HG02798 (cell line): Measurements from ENCODE around the gene DACT2.
"Not testable (repeated sequence)": the region's sequence is repeated elsewhere in the genome, so short reads cannot be mapped to it uniquely, and the experiment has no call there.

Experiments
- ATAC-seq: cut with Tn5 transposase; IDR thresholded peaks from one replicate; pipeline ENCODE4 v1.9.1; 2021; ENCODE audit warnings: mild to moderate bottlenecking; ENCODE audit not compliant: unreplicated experiment, poor library complexity

DACT2 gene

GRCh38 chr6:168319279-168320111 is at the start of gene DACT2:
Gene DACT2 (minus strand): TSS chr6:168319777. CDS start chr6:168319633, 144 bp downstream.
- no peak for ATAC-seq

GRCh38 chr6:168368936-168369335 is 49.4 kb upstream of the DACT2 start:
- ATAC-seq: no peak

- no peak for ATAC-seq
These were observed 48.7 kb upstream of the DACT2 start for GRCh38 chr6:168368066-168368820.

GRCh38 chr6:168367285-168367751 is 47.7 kb upstream of the DACT2 start:
- ATAC-seq: no peak

- ATAC-seq: no peak
These were observed 46.9 kb upstream of the DACT2 start for GRCh38 chr6:168366473-168366872.

DNA sequence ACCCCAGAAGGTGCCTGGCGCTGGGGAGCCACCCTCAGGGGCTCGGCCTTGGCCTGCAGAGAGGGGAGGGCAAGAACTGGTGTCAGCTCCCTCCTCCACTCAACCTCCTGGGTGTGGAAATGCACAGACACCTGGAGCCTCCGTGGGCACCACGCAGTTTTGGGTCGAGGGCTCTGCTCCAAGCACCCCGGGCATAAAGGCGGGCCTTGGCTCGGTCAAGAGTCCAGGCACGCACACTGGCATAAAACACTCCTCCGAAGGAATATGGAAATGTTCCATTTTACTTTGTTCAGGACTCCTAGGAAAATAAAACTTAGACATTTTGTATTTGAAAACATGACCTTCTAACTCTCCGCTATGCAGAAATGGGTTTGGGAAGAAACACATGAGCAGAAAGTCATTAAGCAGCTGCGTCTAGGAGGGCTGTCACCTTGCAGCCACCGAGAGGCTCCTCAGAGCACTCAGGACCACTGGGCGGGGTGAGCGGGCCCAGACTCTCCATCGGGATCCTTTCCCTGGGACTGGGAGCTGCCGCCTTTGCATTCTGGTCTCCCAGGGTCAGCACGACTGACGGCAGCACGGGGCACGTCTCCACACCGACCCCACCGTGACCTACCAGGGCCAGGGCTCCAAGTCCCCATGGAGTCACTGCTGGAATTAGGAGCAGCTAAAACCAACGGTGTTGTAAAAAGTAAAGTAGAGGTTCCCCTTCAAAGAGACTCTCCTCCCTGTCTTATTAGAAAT is 46.0 kb upstream of the DACT2 start:
- no peak for ATAC-seq

DNA sequence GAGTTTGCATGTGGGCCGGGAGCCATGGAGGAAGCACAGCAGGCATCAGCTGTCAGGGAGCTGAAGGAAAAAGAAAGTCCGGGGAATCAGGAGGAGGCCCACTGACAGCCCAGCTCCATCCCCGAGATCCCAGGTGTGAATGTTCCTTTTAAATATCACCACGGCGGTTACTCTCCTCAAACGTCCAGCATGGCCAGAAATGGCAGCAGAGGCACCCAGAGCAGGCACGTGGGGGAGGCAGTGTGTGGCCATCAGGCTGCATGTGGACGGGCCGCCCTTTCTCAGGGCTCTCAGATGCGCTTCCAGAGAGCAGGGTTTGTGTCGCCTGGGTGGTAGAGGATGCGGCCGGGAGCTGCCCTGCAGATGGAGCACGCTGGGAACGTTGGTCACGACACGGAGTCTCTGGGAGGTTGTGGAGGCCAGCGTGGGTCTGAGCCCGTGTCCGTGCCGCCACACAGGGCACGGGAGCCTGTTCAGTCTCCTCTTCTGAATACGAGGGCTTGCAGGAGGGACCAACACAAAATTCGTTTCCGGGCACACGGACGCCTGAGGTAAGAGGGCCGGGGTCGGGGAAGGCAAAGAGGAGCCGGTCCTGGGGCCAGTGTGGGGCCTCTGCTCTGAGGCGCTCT is 45.3 kb upstream of the DACT2 start:
- ATAC-seq: no peak

GRCh38 chr6:168363811-168364792 is 44.5 kb upstream of the DACT2 start:
- no peak for ATAC-seq

DNA sequence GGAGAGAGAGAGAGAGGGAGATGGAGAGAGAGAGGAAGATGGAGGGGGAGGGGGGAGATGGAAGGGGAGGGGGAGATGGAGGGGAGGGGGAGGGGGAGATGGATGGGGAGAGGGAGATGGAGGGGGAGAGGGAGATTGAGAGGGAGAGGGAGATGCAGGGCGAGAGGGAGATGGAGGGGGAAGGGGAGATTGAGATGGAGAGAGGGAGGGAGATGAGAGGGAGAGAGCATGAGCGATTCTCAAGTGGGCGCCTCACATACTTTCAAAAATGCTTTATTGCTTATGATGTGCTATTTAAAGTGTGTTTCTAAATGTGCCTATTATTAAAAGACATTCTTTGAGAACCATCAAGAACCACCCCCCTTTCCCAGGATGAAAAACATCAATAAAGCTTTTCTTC is 43.7 kb upstream of the DACT2 start:
- ATAC-seq: no peak

GRCh38 chr6:168362276-168362990 is 42.9 kb upstream of the DACT2 start:
- ATAC-seq: no peak

- ATAC-seq: no peak
These were observed 42.2 kb upstream of the DACT2 start for GRCh38 chr6:168361766-168362165.

GRCh38 chr6:168359794-168360193 is 40.2 kb upstream of the DACT2 start:
- ATAC-seq: no peak

DNA sequence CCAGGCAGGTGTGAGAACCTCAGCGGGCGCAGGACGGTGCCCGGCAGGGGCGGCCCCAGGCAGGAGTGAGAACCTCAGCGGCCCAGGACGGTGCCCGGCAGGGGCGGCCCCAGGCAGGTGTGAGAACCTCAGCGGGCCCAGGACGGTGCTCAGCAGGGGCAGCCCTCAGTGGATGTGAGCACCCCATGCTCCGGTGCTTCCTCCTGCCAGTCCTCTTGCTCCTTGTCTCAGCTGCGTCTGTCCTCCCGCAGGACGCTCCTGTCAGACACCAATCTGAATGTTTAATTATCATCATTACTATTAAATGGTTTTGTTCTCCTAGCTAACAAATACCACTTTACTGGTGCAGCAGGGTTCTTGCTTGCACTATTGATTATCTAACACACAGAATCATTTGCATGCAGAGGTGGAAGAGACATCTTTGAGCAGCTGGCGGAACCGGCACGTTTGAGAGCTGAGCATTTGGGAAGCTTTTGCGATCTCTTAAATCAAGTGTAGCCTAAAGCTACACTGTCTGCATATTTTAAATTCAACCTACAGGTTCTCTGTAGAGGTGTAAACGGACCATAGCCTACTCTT is 39.4 kb upstream of the DACT2 start:
- no peak for ATAC-seq

DNA sequence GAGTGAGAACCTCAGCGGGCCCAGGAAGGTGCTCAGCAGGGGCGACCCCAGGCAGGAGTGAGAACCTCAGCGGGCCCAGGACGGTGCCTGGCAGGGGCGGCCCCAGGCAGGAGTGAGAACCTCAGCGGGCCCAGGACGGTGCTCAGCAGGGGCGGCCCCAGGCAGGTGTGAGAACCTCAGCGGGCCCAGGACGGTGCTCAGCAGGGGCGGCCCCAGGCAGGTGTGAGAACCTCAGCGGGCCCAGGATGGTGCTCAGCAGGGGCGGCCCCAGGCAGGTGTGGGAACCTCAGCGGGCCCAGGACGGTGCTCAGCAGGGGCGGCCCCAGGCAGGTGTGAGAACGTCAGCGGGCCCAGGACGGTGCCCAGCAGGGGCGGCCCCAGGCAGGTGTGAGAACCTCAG is 37.3 kb upstream of the DACT2 start:
- ATAC-seq: not testable (repeated sequence)

DNA sequence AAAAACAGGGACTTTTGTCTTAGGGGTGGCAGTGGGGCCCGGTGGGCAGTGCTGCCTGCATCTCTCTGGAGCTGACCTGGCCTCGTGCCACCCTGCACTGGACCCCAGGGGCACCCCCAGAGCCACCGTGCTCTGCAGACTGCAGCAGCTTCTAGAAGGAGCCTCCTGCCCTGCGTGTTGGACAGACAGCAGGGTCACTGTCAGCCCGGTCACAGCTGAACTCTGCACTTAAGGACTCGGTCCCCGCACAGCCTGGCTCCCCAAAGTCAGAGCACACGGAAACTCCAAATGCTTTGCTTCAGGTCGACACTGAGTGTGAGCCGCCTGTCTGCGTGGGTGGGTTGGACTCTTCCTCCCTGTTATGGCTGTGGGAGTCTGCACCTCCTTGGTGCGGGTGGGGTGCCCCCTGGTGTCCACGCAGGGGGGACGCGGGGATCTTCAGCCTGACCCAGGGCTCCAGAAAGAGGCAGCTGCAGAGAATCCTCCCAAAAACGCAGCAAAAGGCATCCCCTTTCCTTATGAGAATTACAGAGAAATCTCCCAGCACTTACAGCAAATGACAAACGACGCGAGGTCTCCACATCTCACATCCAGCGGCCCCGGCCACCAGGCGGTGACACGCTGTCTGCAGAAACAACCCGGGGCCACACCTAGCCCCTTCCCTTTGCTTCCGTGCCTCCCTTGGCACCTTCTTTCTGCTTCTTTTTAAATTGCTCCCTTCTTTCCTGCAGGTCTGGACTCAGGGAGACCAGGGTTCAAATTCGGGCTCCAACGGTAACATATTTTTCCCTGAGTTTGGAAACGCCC is 36.3 kb upstream of the DACT2 start:
- no peak for ATAC-seq

DNA sequence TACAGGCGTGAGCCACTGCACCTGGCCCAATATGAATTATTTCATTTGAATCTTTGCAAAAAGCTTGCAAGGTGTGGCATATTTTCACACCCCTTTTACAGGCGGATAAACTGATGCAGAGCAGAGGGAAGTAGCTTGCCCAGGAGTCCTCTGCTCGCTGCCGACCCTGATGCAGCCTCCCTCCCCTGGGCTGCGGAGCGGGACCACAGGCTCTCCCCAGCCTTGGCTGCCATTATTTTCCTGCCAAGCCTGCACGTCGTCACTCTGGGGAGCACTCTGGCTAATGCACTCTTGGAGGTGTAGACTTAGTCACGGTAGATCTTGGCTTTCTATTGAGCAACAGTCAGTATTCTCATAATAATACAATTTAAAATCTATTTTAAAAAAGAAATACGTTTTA is 34.8 kb upstream of the DACT2 start:
- no peak for ATAC-seq

DNA sequence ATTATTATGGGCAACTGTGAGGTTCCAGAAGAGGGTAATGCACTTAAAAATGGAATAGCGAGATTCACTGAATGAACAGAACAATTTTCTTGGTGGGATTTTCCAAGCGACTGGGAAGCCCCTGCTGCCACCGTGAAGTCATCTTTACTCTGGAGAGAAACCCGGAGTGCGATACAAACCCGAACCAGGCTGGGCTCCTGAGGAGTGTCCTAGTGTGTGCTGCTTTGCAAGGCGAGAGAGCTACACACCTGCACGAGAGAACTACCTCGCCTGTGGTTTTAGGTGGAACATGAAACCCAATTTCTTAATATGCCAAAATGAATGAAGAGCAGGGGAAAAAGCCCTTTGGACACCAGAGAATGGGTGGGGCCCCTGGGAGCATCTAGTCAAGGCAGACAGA is 33.5 kb upstream of the DACT2 start:
- ATAC-seq: no peak
